A549 (cell line): ENCODE data around the gene EPHB1. TPM values are rescaled to one million over a fixed set of nuclear protein-coding genes. Genes with fewer than 3 reads are reported as not detected.

Experiments
- ATAC-seq, 2 experiments: fragments of 200-7000 bp in 1 of 2; fragments of >200 bp in 1 of 2; cut with Nextera tagmentation in 1 of 2; cut with Tn5 transposase in 1 of 2; 3 replicates each; pipeline versions ENCODE4 v1.8.0 to v1.9.1; 2018 to 2020; ENCODE audit warnings: mild to moderate bottlenecking in 1 of 2, moderate library complexity in 1 of 2
- CTCF ChIA-PET: fragments of 300-600 bp; sonication (Branson Sonifier 250); formaldehyde crosslinking; extraction: SDS; loops from one replicate; lab custom pipeline; 2021; ENCODE audit warnings: antibody characterized with exemption, inconsistent platforms; lab: Yijun Ruan, JAX
- POLR2A ChIA-PET: fragments of 350-600 bp; formaldehyde crosslinking; extraction: SDS; loops from one replicate; lab custom pipeline; 2021; ENCODE audit warnings: antibody characterized with exemption, inconsistent platforms; lab: Yijun Ruan, JAX
- DNase-seq, 2 experiments: peaks; one replicate each; pipeline versions ENCODE4 v3.0.0 to v3.0.0-alpha.2; 2011 to 2016; ENCODE audit warnings: low read depth in 1 of 2, low spot score in 1 of 2
- FAIRE-seq: peaks from 2 replicates; lab custom pipeline; 2011; peaks lifted over from hg19 to GRCh38; lab: Jason Lieb, UNC
- H3K27ac ChIP-seq, 2 experiments: fragments of >200 bp; sonication (Bioruptor Twin); formaldehyde crosslinking; 3 replicates each; pipeline ENCODE4 v1.5.1; 2016 to 2017
- H3K4me1 ChIP-seq: fragments of >200 bp; sonication (Bioruptor Twin); formaldehyde crosslinking; 3 replicates; pipeline ENCODE4 v1.6.1; 2016
- H3K4me2 ChIP-seq: fragments of >200 bp; sonication (Bioruptor Twin); formaldehyde crosslinking; 3 replicates; pipeline ENCODE4 v1.6.1; 2016
- H3K4me3 ChIP-seq: fragments of >200 bp; sonication (Bioruptor Twin); formaldehyde crosslinking; 3 replicates; pipeline ENCODE4 v1.5.1; 2016
- H3K9me3 ChIP-seq: fragments of >200 bp; sonication (Bioruptor Twin); formaldehyde crosslinking; 3 replicates; pipeline ENCODE4 v1.6.1; 2016
- ATOH8 ChIP-seq: fragments of 250-450 bp; sonication (Bioruptor Pico); IDR thresholded peaks from 2 replicates; pipeline ENCODE4 v1.5.0; 2020; ENCODE audit warnings: low read depth, mild to moderate bottlenecking, moderate library complexity
- BHLHE40 ChIP-seq: IDR thresholded peaks from 2 replicates; pipeline ENCODE4 v1.6.1; 2012; ENCODE audit warnings: low read depth, low read length, inconsistent platforms
- CBX8 ChIP-seq: fragments of 200-600 bp; sonication (generic); IDR thresholded peaks from 2 replicates; pipeline ENCODE4 v1.6.1; 2016
- CHD2 ChIP-seq: fragments of 150-350 bp; IDR thresholded peaks from 2 replicates; pipeline ENCODE4 v1.6.1; 2014; ENCODE audit warnings: low read length; ENCODE audit not compliant: partially characterized antibody
- EHF ChIP-seq: fragments of 250-450 bp; sonication (Bioruptor Pico); IDR thresholded peaks from 2 replicates; pipeline ENCODE4 v1.5.0; 2020; ENCODE audit warnings: mild to moderate bottlenecking
- ESRRA ChIP-seq: fragments of 150-350 bp; IDR thresholded peaks from 2 replicates; pipeline ENCODE4 v1.6.1; 2014; ENCODE audit warnings: mild to moderate bottlenecking, low read length, borderline replicate concordance
- FOSL2 ChIP-seq, 2 experiments: fragments of 450-650 bp in 1 of 2; fragments of >200 bp in 1 of 2; sonication (Bioruptor Twin) in 1 of 2; formaldehyde crosslinking; IDR thresholded peaks; 2 replicates each; pipeline versions ENCODE4 v1.5.0 to v1.6.1; 2016 to 2020; ENCODE audit warnings: mild to moderate bottlenecking in 1 of 2, moderate library complexity in 1 of 2
- JUN ChIP-seq, 2 experiments: fragments of >200 bp; sonication (Bioruptor Twin); formaldehyde crosslinking; IDR thresholded peaks; 2 replicates in 1 of 2; 3 replicates in 1 of 2; pipeline ENCODE4 v1.6.1; 2016 to 2017
- KDM5A ChIP-seq: fragments of 200-600 bp; sonication (generic); IDR thresholded peaks from 2 replicates; pipeline ENCODE4 v1.6.1; 2016; ENCODE audit warnings: antibody characterized with exemption, mild to moderate bottlenecking
- MAFK ChIP-seq: fragments of 450-650 bp; IDR thresholded peaks from 2 replicates; pipeline ENCODE4 v1.6.1; 2014; ENCODE audit not compliant: partially characterized antibody
- MYC ChIP-seq: IDR thresholded peaks from 2 replicates; pipeline ENCODE4 v1.6.1; 2012; ENCODE audit warnings: mild to moderate bottlenecking, inconsistent platforms, low read length, improper control_type of control experiment, borderline replicate concordance
- PHF8 ChIP-seq: fragments of 200-600 bp; sonication (generic); IDR thresholded peaks from 2 replicates; pipeline ENCODE4 v1.6.1; 2016; ENCODE audit warnings: low read depth, mild to moderate bottlenecking, antibody characterized with exemption, moderate library complexity, borderline replicate concordance
- RAD21 ChIP-seq, 2 experiments: fragments of >200 bp in 1 of 2; sonication (Bioruptor Twin) in 1 of 2; formaldehyde crosslinking in 1 of 2; IDR thresholded peaks in 1 of 2; conservative IDR thresholded peaks in 1 of 2; 2 replicates in 1 of 2; 3 replicates in 1 of 2; pipeline ENCODE4 v1.6.1; 2012 to 2018; ENCODE audit warnings: inconsistent platforms in 1 of 2
- RARB ChIP-seq: fragments of 250-450 bp; sonication (Bioruptor Pico); IDR thresholded peaks from 2 replicates; pipeline ENCODE4 v1.8.0; 2021; ENCODE audit warnings: mild to moderate bottlenecking, moderate library complexity
- RCOR1 ChIP-seq: fragments of 150-350 bp; IDR thresholded peaks from 2 replicates; pipeline ENCODE4 v1.6.1; 2014; ENCODE audit warnings: antibody characterized with exemption, low read length, low read depth
- REST ChIP-seq: fragments of 200-600 bp; sonication (generic); IDR thresholded peaks from 2 replicates; pipeline ENCODE4 v1.6.1; 2016; ENCODE audit warnings: antibody characterized with exemption, mild to moderate bottlenecking, moderate library complexity
- SMC3 ChIP-seq: fragments of >200 bp; sonication (Bioruptor Twin); formaldehyde crosslinking; IDR thresholded peaks from 3 replicates; pipeline ENCODE4 v1.6.1; 2018; ENCODE audit warnings: inconsistent platforms
- TP53 ChIP-seq: fragments of 250-450 bp; sonication (Bioruptor Pico); IDR thresholded peaks from 2 replicates; pipeline ENCODE4 v1.5.0; 2021; ENCODE audit warnings: mild to moderate bottlenecking, moderate library complexity
- ZFP36 ChIP-seq: fragments of 450-650 bp; IDR thresholded peaks from 2 replicates; pipeline ENCODE4 v1.6.1; 2014; ENCODE audit warnings: borderline replicate concordance; ENCODE audit not compliant: partially characterized antibody
- ZNF302 ChIP-seq: fragments of 250-450 bp; sonication (Bioruptor Pico); IDR thresholded peaks from 2 replicates; pipeline ENCODE4 v1.9.0; 2021; ENCODE audit warnings: inconsistent platforms, mild to moderate bottlenecking, moderate library complexity
- ZSCAN20 ChIP-seq: fragments of 250-450 bp; sonication (Bioruptor Pico); IDR thresholded peaks from 2 replicates; pipeline ENCODE4 v1.8.0; 2022; ENCODE audit warnings: mild to moderate bottlenecking, moderate library complexity
- WGBS: methylation state at CpG from one replicate; pipeline ENCODE4 v1.1.6; 2017; ENCODE audit errors: missing lambda C conversion rate; 5-methylcytosine and 5-hydroxymethylcytosine counted together
- polyA plus RNA-seq, 4 experiments: library from polyadenylated mRNA; depleted of rRNA in 3 of 4; stranded (reverse); fragments of >200 nt; fragmentation: RNase III in 1 of 4; extraction: RNeasy Plus Mini Kit Qiagen cat#74134 plus additional on column Dnase treatment in 1 of 4; gene quantifications; 2 replicates in 3 of 4; 3 replicates in 1 of 4; pipeline ENCODE4 v1.2.3, GENCODE V29; 2011 to 2017
- TF ChIP-seq, protein P1 (sequence below): IDR thresholded peaks from 2 replicates; pipeline ENCODE4 v1.6.1; 2012
- TF ChIP-seq, protein P2 (sequence below): fragments of 150-350 bp; IDR thresholded peaks from 2 replicates; pipeline ENCODE4 v1.6.1; 2014; ENCODE audit warnings: low read depth, mild to moderate bottlenecking, low read length

The EPHB1 gene
- polyA plus RNA-seq, 2 of the 4 experiments (the other 2 are of a cell fraction) = 0.18 to 0.21 TPM

GRCh38 chr3:134751831-134752230 lies 43.2 kb upstream of the EPHB1 start:
- DNase-seq (no peak), ATAC-seq (no peak), FAIRE-seq (no peak)
- H3K9me3 ChIP-seq = no peaks in the 10 kb centered on the region
- H3K4me3 ChIP-seq = no peak overlapping the region
- CTCF ChIA-PET = interaction anchor here (1.5 kb wide), 1 partner anchor 43 kb away, joined by 4 read pairs; no protein-coding TSS in a partner anchor
- 33% methylated on average over 2 of the region's 2 CpGs for WGBS
- H3K4me1 ChIP-seq = no peaks in the 10 kb centered on the region
- TF ChIP-seq EHF (CRISPR knock-in tag) (no peak), KDM5A (no peak), CBX8 (no peak), RAD21 (conservative IDR thresholded peaks at IDR 0.05 in 1 of 2, IDR thresholded peaks at IDR 0.05 in 1 of 2) (no peak), RARB (no peak), ZNF302 (CRISPR knock-in tag) (no peak), TP53 (CRISPR knock-in tag) (no peak), CHD2 (no peak)
- POLR2A ChIA-PET = no interaction called here
- H3K27ac ChIP-seq = no peak overlapping the region
- no peak overlapping the region for H3K4me2 ChIP-seq

- no peaks in the 10 kb centered on the region for H3K9me3 ChIP-seq
- H3K4me2 ChIP-seq = no peak overlapping the region
- no peak for DNase-seq
- no peaks in the 10 kb centered on the region for H3K4me1 ChIP-seq
- WGBS = 17% methylated on average over 9 of the region's 9 CpGs
- no peak for TF ChIP-seq JUN (IDR thresholded peaks at IDR 0.05)
- TF ChIP-seq KDM5A = no peak
- no peak for TF ChIP-seq EHF (CRISPR knock-in tag)
- TF ChIP-seq ESRRA = no peak
- TF ChIP-seq, protein P1, sequence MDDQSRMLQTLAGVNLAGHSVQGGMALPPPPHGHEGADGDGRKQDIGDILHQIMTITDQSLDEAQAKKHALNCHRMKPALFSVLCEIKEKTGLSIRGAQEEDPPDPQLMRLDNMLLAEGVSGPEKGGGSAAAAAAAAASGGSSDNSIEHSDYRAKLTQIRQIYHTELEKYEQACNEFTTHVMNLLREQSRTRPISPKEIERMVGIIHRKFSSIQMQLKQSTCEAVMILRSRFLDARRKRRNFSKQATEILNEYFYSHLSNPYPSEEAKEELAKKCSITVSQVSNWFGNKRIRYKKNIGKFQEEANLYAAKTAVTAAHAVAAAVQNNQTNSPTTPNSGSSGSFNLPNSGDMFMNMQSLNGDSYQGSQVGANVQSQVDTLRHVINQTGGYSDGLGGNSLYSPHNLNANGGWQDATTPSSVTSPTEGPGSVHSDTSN = no peak
- TF ChIP-seq ZSCAN20 (CRISPR knock-in tag) = no peak
- no peak for TF ChIP-seq CHD2
- no peak for TF ChIP-seq ZFP36
- no peak for TF ChIP-seq REST
- TF ChIP-seq TP53 (CRISPR knock-in tag) = no peak
- TF ChIP-seq MYC = no peak
- TF ChIP-seq BHLHE40 = no peak
- TF ChIP-seq, protein P2, sequence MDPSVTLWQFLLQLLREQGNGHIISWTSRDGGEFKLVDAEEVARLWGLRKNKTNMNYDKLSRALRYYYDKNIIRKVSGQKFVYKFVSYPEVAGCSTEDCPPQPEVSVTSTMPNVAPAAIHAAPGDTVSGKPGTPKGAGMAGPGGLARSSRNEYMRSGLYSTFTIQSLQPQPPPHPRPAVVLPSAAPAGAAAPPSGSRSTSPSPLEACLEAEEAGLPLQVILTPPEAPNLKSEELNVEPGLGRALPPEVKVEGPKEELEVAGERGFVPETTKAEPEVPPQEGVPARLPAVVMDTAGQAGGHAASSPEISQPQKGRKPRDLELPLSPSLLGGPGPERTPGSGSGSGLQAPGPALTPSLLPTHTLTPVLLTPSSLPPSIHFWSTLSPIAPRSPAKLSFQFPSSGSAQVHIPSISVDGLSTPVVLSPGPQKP = no peak
- TF ChIP-seq RCOR1 = no peak
- no peak for TF ChIP-seq MAFK
- no peak for TF ChIP-seq ATOH8 (CRISPR knock-in tag)
- TF ChIP-seq SMC3 = no peak
- no peak for TF ChIP-seq PHF8
- TF ChIP-seq FOSL2 (IDR thresholded peaks at IDR 0.05) = no peak
- TF ChIP-seq FOSL2 (CRISPR knock-in tag; IDR thresholded peaks at IDR 0.05) = no peak
- H3K4me3 ChIP-seq = no peak overlapping the region
- POLR2A ChIA-PET = no interaction called here
- FAIRE-seq = no peak
- ATAC-seq = no peak
- CTCF ChIA-PET = interaction anchor here (1.5 kb wide), 1 partner anchor 41 kb away, joined by 4 read pairs; no protein-coding TSS in a partner anchor
- H3K27ac ChIP-seq = no peak overlapping the region
These were observed 42.1 kb upstream of the EPHB1 start for GRCh38 chr3:134752761-134753461.
